Subcutaneous adipose tissue (tissue), 4 donors: Measurements from ENCODE around the gene PMVK. TPM values are rescaled to one million over a fixed set of nuclear protein-coding genes. Genes with fewer than 3 reads are reported as not detected.

Source experiments
- total RNA-seq, 4 donors: library from RNA; depleted of rRNA; stranded (reverse); fragments of >200 nt; gene quantifications; one replicate each; pipeline ENCODE4 v1.1.0, GENCODE V29; 2016
- TF ChIP-seq, protein P1 (sequence below): fragments of 450-650 bp; IDR thresholded peaks from one replicate; pipeline ENCODE4 v1.5.1; 2016; ENCODE audit warnings: low read depth, mild to moderate bottlenecking, control low read depth, antibody characterized with exemption, moderate library complexity

The PMVK gene
- total RNA-seq, 4 donors from 2014 or later = 11.6 to 22.4 (median 14.4) TPM

DNA sequence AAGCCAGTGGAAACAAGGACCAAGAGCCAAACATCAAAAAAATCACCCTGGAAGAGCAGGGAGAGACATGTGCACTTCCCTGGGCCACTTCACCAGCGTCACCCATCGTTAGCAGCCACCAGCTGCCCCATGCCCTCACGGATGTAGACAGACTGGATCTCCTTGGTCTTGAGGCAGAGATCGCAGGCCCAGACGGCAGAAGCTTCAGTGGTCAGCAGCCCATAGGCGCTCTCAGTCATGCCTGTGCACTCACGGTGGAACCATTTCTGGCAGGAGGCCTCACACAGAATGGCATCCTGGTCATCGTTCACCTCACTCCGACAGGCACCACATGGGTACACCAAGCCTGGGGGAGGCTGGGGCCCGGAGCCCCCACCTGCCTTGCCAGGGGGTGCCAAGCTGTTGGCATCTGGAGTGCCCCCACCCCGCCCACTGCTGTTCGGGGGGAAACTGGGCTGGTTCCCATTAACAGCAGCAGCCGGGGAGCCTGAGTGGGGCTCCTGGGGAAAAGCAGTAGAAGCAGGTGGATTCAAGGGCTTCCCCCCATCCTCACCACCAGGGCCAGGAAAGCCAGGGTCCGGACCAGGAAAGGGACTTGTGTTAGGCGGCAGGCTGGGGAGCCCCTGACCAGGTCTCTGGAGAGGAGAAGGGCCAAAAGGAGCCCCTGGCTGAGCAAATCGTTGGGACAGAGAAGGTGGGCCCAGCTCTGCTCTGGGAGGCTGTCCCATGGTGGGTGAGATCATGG lies 22.3 kb upstream of the PMVK start:
- TF ChIP-seq, protein P1, sequence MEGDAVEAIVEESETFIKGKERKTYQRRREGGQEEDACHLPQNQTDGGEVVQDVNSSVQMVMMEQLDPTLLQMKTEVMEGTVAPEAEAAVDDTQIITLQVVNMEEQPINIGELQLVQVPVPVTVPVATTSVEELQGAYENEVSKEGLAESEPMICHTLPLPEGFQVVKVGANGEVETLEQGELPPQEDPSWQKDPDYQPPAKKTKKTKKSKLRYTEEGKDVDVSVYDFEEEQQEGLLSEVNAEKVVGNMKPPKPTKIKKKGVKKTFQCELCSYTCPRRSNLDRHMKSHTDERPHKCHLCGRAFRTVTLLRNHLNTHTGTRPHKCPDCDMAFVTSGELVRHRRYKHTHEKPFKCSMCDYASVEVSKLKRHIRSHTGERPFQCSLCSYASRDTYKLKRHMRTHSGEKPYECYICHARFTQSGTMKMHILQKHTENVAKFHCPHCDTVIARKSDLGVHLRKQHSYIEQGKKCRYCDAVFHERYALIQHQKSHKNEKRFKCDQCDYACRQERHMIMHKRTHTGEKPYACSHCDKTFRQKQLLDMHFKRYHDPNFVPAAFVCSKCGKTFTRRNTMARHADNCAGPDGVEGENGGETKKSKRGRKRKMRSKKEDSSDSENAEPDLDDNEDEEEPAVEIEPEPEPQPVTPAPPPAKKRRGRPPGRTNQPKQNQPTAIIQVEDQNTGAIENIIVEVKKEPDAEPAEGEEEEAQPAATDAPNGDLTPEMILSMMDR = no peak

DNA sequence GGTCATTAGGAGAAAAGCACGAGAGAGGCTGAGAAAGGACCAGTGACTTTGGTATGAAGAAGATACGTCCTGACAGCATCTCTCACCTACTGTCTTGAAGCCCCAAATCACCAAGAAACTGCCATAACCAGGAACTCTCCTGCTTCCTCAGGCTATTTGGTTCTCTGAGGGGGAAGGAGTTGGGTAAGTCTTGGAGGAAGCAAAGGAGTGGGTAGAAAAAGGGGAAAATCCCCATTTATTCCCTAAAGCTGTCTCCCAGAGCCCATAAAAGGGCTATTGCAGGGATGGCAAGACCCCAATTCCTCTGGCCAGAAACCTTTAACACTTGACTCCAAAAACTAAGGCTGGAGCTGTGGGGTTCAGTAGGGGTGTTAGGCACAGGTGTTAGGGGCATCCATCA lies 21.5 kb upstream of the PMVK start:
- TF ChIP-seq, protein P1 = no peak

DNA sequence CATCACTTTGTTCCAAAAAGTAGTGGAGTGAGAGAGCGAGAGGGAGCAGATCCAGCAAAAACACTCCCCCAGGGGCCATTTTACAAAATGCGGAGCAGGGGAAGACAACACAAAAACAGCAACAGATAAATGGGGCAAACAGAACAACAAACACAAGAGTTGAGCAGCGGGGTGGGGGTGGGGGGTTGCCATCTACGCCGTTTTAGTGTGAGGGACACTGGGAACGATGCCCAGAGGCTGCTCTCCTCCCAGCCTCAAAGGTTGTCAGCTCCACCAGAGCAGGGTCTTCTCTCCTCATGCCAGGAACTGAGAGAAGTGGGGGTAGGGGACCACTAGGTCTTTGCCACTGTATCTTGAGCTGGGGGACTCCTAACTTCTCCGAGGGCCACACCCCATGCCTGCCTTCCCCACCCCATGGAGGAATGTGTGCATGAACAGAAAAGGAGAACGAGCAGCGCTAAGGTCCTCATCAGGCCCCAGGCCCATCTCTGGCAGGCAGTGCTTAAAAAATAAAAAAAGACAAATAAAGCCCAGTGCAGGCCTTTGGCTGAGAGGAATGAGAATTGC lies 20.7 kb upstream of the PMVK start:
- TF ChIP-seq, protein P1 = no peak

DNA sequence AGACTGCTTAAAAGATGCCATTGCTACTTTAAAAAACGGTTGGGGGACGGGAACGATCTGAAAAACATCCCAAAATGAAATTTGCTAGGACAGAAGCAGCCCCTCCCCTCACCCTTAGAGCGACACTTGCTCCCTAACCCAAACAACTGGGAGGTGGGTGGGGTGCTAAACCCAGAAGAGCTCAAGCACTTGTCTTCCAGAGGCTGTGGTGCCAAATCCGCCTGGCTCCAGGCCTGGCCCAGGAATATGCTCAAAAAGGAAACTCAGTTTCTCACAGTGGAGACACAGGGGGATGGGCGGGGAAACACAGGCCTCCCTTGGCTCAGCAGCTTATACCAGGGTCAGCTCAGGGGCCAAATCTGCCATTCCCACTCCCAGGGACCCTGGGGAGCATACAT lies 20.0 kb upstream of the PMVK start:
- TF ChIP-seq, protein P1 = no peak

DNA sequence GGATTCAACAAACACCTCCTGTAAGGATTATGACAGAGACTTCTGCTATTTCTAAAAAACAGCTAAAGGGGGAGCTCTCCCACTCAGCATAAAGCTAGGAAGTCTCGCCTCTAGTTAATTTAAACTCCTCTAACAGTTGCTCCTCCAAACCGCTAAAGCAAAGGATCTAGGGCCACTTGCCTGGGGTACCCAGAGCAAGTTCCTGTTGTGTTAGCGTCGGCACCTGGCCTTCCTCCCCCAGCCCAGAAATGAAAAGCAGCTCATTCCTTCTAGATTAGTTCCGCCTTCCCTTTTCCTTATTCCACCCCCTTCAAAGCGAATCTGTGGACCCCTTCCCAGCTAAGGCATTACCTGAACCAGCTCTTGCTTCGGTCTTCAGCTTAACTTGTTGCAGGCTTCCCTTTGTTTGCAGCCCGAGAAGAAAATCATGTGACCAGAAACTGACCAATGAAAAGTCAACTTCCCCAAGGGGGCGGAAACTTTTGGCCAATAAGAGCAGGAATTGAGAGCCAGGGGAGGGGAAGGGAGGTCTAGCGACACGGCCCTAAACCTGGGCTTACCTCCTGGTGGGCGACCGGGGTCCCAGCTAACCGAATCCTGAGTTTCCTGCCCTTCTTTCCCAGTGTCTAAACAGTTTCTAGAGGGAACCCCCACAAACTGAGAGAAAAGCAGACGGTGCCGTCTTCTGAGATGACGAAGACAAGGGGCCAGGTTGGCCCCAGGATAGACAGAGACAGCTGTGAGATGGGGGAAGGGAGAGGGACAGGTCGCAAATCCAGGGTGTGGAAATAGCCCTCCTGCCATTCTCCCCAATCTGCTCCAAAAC lies 19.4 kb upstream of the PMVK start, which contains the start of gene PBXIP1:
Gene PBXIP1, minus strand, starts transcription at position 382 of the 826 bp plus-strand sequence. CDS start 2,378 bp downstream, outside the sequence.
- TF ChIP-seq, protein P1 = no peak

DNA sequence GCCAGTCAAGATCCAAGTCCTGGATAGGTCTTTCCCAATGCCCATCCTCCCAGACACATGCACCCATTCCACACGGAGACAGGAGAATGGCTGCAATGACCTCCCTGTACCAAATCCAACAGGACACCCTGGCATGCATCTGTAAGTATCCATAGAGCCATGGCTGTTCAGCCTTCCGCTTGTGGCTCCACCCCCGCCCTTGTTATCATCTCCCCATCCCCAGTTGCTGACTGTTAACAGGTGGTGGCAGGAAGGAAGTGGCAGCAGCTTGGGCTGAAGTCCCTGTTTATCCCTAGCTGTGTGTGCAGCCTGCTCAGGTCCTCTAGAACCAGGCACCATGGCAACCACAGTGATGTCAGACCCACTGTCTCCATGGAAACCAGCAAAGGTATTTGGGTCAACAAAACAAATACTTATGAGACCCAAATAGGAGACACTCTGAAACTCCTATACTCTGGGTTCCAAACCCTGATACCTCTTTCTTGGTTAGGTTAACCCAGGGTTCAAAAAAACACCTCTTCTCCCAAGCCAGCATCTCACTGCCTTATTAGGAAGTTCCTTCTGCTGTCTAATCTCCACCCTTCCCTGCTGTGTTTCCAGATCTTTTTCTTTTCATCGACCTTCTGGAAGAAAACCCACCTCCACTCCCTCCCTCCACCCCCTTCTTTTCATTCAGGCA lies 18.7 kb upstream of the PMVK start:
- TF ChIP-seq, protein P1 = no peak

DNA sequence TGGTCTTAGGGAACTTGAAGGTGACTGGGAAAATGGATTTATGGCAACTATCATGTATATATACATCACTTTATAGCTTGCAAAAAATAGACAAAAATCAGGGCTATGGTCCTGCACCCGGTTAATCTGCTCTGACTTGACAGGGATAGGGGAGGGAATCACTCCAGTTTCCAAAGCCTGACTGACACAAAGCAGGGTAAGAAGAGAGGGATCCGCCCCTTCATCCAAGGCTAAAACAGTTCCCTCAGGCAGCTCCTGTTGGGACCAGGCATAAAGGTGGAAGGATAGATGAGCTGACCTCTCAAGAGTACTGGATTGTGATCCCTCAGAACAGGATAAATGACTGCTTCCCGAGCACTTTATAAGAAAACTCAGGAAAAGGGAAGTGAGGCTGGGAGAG lies 18.0 kb upstream of the PMVK start:
- TF ChIP-seq, protein P1 = no peak
